Suprapubic skin (tissue), 4 donors: ENCODE results near the gene CAMK2N2. TPM values are rescaled to one million over a fixed set of nuclear protein-coding genes. Genes with fewer than 3 reads are reported as not detected.

Experiments used
- DNase-seq, 2 donors: peaks; one replicate each; pipeline ENCODE4 v3.0.0-alpha.2; 2019; ENCODE audit warnings: low spot score in 2 of 2
- H3K27ac ChIP-seq: fragments of 200-600 bp; sonication (generic); one replicate; pipeline ENCODE4 v1.5.1; 2019
- H3K27me3 ChIP-seq: fragments of 200-600 bp; sonication (generic); one replicate; pipeline ENCODE4 v1.5.1; 2019
- H3K36me3 ChIP-seq: fragments of 200-600 bp; sonication (generic); one replicate; pipeline ENCODE4 v1.5.1; 2019
- H3K4me1 ChIP-seq: fragments of 200-600 bp; sonication (generic); one replicate; pipeline ENCODE4 v1.5.1; 2019
- H3K4me3 ChIP-seq: fragments of 200-600 bp; sonication (generic); one replicate; pipeline ENCODE4 v1.5.1; 2019; ENCODE audit warnings: mild to moderate bottlenecking
- H3K9me3 ChIP-seq: fragments of 200-600 bp; sonication (generic); one replicate; pipeline ENCODE4 v1.5.1; 2019
- EP300 ChIP-seq: sonication (generic); formaldehyde crosslinking; IDR thresholded peaks from one replicate; pipeline ENCODE4 v1.6.1; 2017; ENCODE audit warnings: antibody characterized with exemption
- POLR2A ChIP-seq, 2 donors: fragments of 450-650 bp; IDR thresholded peaks; one replicate each; pipeline ENCODE4 v1.6.1; 2017; ENCODE audit warnings: antibody characterized with exemption in 2 of 2, mild to moderate bottlenecking in 2 of 2, moderate library complexity in 2 of 2
- POLR2AphosphoS5 ChIP-seq, 3 donors: sonication (generic); formaldehyde crosslinking; IDR thresholded peaks; one replicate each; pipeline ENCODE4 v1.6.1; 2017; ENCODE audit warnings: antibody characterized with exemption in 3 of 3
- WGBS: methylation state at CpG from one replicate; pipeline ENCODE4 v1.1.5; 2018; 5-methylcytosine and 5-hydroxymethylcytosine counted together
- total RNA-seq, 4 donors: library from RNA; depleted of rRNA; stranded (reverse); fragments of >200 nt; gene quantifications; one replicate each; pipeline ENCODE4 v1.1.0, GENCODE V29; 2016
- TF ChIP-seq, protein P1 (sequence below), 2 donors: fragments of 200-600 bp in 1 of 2; fragments of 450-650 bp in 1 of 2; sonication (generic) in 1 of 2; IDR thresholded peaks; one replicate each; pipeline ENCODE4 v1.5.1; 2016 to 2019; ENCODE audit warnings: antibody characterized with exemption in 2 of 2, mild to moderate bottlenecking in 1 of 2, moderate library complexity in 1 of 2

The CAMK2N2 gene
- total RNA-seq, 4 donors from 2014 or later: not detected

DNA sequence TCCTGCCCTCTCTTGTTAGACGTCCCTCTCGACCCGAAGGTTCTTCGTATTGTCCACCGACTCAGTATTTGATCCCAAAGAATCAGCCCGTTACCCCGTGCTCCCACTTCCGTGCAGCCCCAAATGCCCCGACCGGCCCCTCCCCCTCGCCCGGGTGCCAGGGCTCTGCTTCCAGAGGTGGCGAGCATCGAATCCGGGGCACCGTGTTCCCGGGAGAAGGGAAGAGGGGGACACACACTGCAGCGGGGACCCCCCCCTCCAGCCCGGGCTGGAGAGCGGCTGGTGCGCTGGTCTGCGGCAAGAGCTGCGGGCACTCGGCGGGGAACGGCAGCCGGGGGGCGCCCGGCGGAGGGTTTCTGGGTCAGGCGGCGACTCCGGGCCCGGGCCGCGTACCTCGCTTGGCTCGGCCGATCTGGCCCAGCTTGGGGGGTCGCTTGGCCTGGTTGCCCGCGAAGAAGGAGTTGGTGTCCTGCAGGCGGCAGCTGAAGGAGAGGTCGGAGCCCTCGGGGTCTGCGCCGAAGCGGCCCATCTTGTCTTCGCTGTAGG, 556 bp downstream of the CAMK2N2 start:
- peaks cover 66% of the 10 kb centered on the region for H3K27me3 ChIP-seq
- no peak overlapping the region for H3K27ac ChIP-seq

DNA sequence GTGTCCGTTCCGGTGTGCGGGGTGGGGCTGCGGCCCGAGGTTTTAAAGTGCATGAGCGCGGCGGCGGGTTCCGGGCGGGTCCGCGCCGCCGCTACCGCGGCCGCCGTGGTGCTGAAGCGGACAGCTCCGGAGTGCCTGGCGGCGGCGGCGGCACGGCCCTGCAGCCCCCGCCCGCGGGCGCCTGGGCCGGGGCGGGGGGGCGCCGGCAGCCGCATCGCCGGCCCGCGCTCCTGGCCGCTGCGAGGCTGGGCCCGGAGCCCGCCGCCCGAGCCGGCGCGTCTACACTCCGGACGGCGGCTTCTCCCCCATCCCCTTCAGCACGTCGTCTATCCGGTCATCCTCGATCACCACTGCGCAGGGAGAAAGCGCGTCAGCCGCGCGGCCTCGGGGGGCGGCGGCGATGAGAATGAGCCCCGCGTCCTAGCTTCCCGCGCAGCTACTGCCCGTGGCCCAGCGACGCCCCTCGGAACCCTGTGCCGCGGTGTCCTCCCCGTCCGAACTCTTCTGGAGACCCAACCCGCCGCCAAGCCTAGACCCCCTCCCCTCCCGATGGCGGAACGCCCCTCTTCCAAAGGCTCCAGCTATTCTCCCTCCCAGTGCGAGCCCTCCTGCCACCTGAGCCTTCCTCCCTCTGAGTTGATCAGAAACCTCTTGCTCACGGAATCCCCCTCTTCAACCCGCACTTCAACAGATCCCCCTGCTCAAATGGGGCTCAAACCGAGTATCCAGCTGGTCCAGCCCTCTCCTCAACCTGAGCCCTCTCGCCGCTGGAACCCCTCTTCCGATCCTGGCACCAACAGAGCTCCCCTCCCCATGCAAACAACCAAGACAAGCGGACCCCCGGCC, 1.3 kb downstream of the CAMK2N2 start:
- no peak for DNase-seq
- peaks cover 66% of the 10 kb centered on the region for H3K27me3 ChIP-seq
- no peaks in the 10 kb centered on the region for H3K9me3 ChIP-seq
- no peak overlapping the region for H3K27ac ChIP-seq
- peak overlapping the region; percentile 50 for H3K4me3 ChIP-seq
- peaks cover 33% of the 10 kb centered on the region for H3K4me1 ChIP-seq
- peaks cover 4% of the 10 kb centered on the region for H3K36me3 ChIP-seq
- TF ChIP-seq EP300 (no peak), POLR2AphosphoS5 (IDR thresholded peaks at IDR 0.05) (no peak), POLR2A (IDR thresholded peaks at IDR 0.05) (no peak)
- WGBS: under 1% methylated on average over 19 of the region's 91 CpGs

More for the DNA sequence above, 556 bp downstream of the CAMK2N2 start:
- Histone ChIP-seq H3K4me1 (peaks cover 33% of the 10 kb centered on the region), H3K36me3 (peaks cover 4% of the 10 kb centered on the region), H3K9me3 (no peaks in the 10 kb centered on the region), H3K4me3 (peak overlapping the region; percentile 50)
- TF ChIP-seq EP300 (no peak), POLR2AphosphoS5 (IDR thresholded peaks at IDR 0.05) (no peak), POLR2A (IDR thresholded peaks at IDR 0.05) (no peak)
- TF ChIP-seq, protein P1, sequence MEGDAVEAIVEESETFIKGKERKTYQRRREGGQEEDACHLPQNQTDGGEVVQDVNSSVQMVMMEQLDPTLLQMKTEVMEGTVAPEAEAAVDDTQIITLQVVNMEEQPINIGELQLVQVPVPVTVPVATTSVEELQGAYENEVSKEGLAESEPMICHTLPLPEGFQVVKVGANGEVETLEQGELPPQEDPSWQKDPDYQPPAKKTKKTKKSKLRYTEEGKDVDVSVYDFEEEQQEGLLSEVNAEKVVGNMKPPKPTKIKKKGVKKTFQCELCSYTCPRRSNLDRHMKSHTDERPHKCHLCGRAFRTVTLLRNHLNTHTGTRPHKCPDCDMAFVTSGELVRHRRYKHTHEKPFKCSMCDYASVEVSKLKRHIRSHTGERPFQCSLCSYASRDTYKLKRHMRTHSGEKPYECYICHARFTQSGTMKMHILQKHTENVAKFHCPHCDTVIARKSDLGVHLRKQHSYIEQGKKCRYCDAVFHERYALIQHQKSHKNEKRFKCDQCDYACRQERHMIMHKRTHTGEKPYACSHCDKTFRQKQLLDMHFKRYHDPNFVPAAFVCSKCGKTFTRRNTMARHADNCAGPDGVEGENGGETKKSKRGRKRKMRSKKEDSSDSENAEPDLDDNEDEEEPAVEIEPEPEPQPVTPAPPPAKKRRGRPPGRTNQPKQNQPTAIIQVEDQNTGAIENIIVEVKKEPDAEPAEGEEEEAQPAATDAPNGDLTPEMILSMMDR (IDR thresholded peaks at IDR 0.05): no peak
- no peak for DNase-seq
- WGBS: 4% methylated on average over 8 of the region's 49 CpGs

DNA sequence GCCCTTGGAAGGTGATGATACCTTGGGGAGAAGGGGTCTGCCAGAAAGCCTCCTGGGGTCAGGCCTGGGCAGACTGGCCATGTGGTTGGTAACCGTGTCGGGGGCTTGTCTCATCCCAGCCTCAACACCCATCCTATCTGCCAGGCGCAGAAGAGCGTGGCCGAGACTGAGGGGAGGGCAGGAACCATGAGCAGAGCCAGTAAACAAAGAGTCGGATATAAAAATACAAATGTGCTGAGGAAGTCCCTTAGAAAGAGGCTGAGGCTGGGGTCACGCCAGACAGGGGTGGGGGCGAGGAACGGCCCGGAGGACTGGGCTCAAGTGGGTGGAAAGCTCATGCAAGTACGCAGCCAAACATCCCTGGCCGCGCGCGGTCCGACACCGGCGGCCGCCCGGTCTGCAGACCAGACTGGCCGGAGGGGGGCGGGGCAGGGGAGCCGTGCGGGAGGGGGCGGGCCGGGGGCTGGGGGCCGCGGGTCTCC, 1.9 kb downstream of the CAMK2N2 start:
- Histone ChIP-seq H3K27ac (no peak overlapping the region), H3K9me3 (no peaks in the 10 kb centered on the region), H3K36me3 (peaks cover 4% of the 10 kb centered on the region), H3K27me3 (peaks cover 62% of the 10 kb centered on the region), H3K4me1 (peaks cover 33% of the 10 kb centered on the region), H3K4me3 (peak overlapping the region; percentile 50)
- 35% methylated on average over 10 of the region's 28 CpGs for WGBS
- no peak for DNase-seq
- TF ChIP-seq POLR2AphosphoS5 (IDR thresholded peaks at IDR 0.05) (no peak), POLR2A (IDR thresholded peaks at IDR 0.05) (no peak), EP300 (no peak)
- TF ChIP-seq, protein P1 (IDR thresholded peaks at IDR 0.05): no peak

GRCh38 chr3:184258926-184259325, 2.4 kb downstream of the CAMK2N2 start:
- Histone ChIP-seq H3K27me3 (peaks cover 57% of the 10 kb centered on the region), H3K4me3 (no peak overlapping the region), H3K9me3 (no peaks in the 10 kb centered on the region), H3K27ac (no peak overlapping the region), H3K4me1 (peaks cover 33% of the 10 kb centered on the region), H3K36me3 (peaks cover 4% of the 10 kb centered on the region)
- DNase-seq: no peak
- TF ChIP-seq, protein P1 (IDR thresholded peaks at IDR 0.05): no peak
- no peak for TF ChIP-seq POLR2A (IDR thresholded peaks at IDR 0.05)
- no peak for TF ChIP-seq EP300
- no peak for TF ChIP-seq POLR2AphosphoS5 (IDR thresholded peaks at IDR 0.05)
- 88% methylated on average over 5 of the region's 5 CpGs for WGBS

GRCh38 chr3:184257083-184257915, 4.1 kb downstream of the CAMK2N2 start:
- no peak overlapping the region for H3K27ac ChIP-seq
- no peaks in the 10 kb centered on the region for H3K9me3 ChIP-seq
- DNase-seq: no peak
- peaks cover 27% of the 10 kb centered on the region for H3K4me1 ChIP-seq
- H3K27me3 ChIP-seq: peaks cover 42% of the 10 kb centered on the region
- TF ChIP-seq, protein P1 (IDR thresholded peaks at IDR 0.05): no peak
- TF ChIP-seq EP300 (no peak), POLR2AphosphoS5 (IDR thresholded peaks at IDR 0.05) (no peak), POLR2A (IDR thresholded peaks at IDR 0.05) (no peak)
- no peak overlapping the region for H3K4me3 ChIP-seq
- WGBS: 89% methylated on average over 23 of the region's 23 CpGs
- H3K36me3 ChIP-seq: peaks cover 4% of the 10 kb centered on the region
